BE2C (cell line): ENCODE data around the gene DYNAP.

ENCODE experiments used
- DNase-seq: peaks from one replicate; pipeline ENCODE4 v3.0.0-alpha.2; 2020
- H3K27me3 ChIP-seq: fragments of 250-450 bp; sonication (Bioruptor Pico); 2 replicates; pipeline ENCODE4 v1.5.1; 2020; ENCODE audit warnings: mild to moderate bottlenecking
- H3K36me3 ChIP-seq: fragments of 250-450 bp; sonication (Bioruptor Pico); 2 replicates; pipeline ENCODE4 v1.5.1; 2020; ENCODE audit warnings: mild to moderate bottlenecking
- H3K4me1 ChIP-seq: fragments of 250-450 bp; sonication (Bioruptor Pico); 2 replicates; pipeline ENCODE4 v1.5.1; 2020
- H3K4me3 ChIP-seq: 2 replicates; pipeline ENCODE4 v1.5.1; 2011; ENCODE audit warnings: low read depth, low read length
- H3K9me3 ChIP-seq: fragments of 250-450 bp; sonication (Bioruptor Pico); 2 replicates; pipeline ENCODE4 v1.5.1; 2020
- CTCF ChIP-seq: IDR thresholded peaks from 2 replicates; pipeline ENCODE4 v1.5.1; 2012; ENCODE audit warnings: mild to moderate bottlenecking, low read depth, low read length

Gene DYNAP

GRCh38 chr18:54607213-54608027, 16.4 kb downstream of the DYNAP start:
- no peak for TF ChIP-seq CTCF
- Histone ChIP-seq H3K4me1 (no peaks in the 10 kb centered on the region), H3K4me3 (no peak overlapping the region), H3K9me3 (no peaks in the 10 kb centered on the region), H3K27me3 (no peaks in the 10 kb centered on the region), H3K36me3 (no peaks in the 10 kb centered on the region)
- DNase-seq, result no peak

GRCh38 chr18:54608028-54608642, 17.1 kb downstream of the DYNAP start:
- Histone ChIP-seq H3K4me3 (no peak overlapping the region), H3K9me3 (no peaks in the 10 kb centered on the region), H3K27me3 (no peaks in the 10 kb centered on the region), H3K36me3 (no peaks in the 10 kb centered on the region), H3K4me1 (no peaks in the 10 kb centered on the region)
- no peak for TF ChIP-seq CTCF
- no peak for DNase-seq

- DNase-seq, result no peak
- Histone ChIP-seq H3K27me3 (no peaks in the 10 kb centered on the region), H3K4me1 (no peaks in the 10 kb centered on the region), H3K4me3 (no peak overlapping the region), H3K36me3 (no peaks in the 10 kb centered on the region), H3K9me3 (no peaks in the 10 kb centered on the region)
- no peak for TF ChIP-seq CTCF
Measured at GRCh38 chr18:54611816-54612215, 20.8 kb downstream of the DYNAP start.

GRCh38 chr18:54612237-54612636, 21.2 kb downstream of the DYNAP start:
- Histone ChIP-seq H3K4me1 (no peaks in the 10 kb centered on the region), H3K4me3 (no peak overlapping the region), H3K9me3 (no peaks in the 10 kb centered on the region), H3K27me3 (no peaks in the 10 kb centered on the region), H3K36me3 (no peaks in the 10 kb centered on the region)
- no peak for TF ChIP-seq CTCF
- DNase-seq, result no peak

- no peaks in the 10 kb centered on the region for H3K27me3 ChIP-seq
- no peaks in the 10 kb centered on the region for H3K9me3 ChIP-seq
- TF ChIP-seq CTCF, result no peak
- DNase-seq, result no peak
- no peaks in the 10 kb centered on the region for H3K4me1 ChIP-seq
- no peak overlapping the region for H3K4me3 ChIP-seq
- H3K36me3 ChIP-seq, result no peaks in the 10 kb centered on the region
Measured at GRCh38 chr18:54613174-54613573, 22.1 kb downstream of the DYNAP start.

- no peaks in the 10 kb centered on the region for H3K9me3 ChIP-seq
- H3K4me3 ChIP-seq, result no peak overlapping the region
- H3K27me3 ChIP-seq, result no peaks in the 10 kb centered on the region
- no peaks in the 10 kb centered on the region for H3K36me3 ChIP-seq
- TF ChIP-seq CTCF, result no peak
- H3K4me1 ChIP-seq, result no peaks in the 10 kb centered on the region
- DNase-seq, result no peak
Measured at GRCh38 chr18:54616220-54616848, 25.3 kb downstream of the DYNAP start.
